ENCODE measurements around the gene SH3D21.

Gene SH3D21

GRCh38 chr1:36284061-36284460 lies 22.1 kb upstream of the SH3D21 start:
- peaks cover 12% of the 10 kb centered on the region for H3K36me3 ChIP-seq (ENCODE audit: control insufficient read depth, insufficient read depth, low read length)

GRCh38 chr1:36284517-36284916 lies 21.7 kb upstream of the SH3D21 start:
- Histone ChIP-seq H3K9ac (ENCODE audit: low read depth, low read length) (no peak overlapping the region), H3K4me1 (ENCODE audit: control insufficient read depth, insufficient read depth, low read length) (no peaks in the 10 kb centered on the region), H3K36me3 (ENCODE audit: control insufficient read depth, insufficient read depth, low read length) (peaks cover 17% of the 10 kb centered on the region), H3K9me3 (ENCODE audit: control insufficient read depth, insufficient read depth, low read length) (no peaks in the 10 kb centered on the region), H3K27me3 (ENCODE audit: control insufficient read depth, insufficient read depth, low read length) (no peaks in the 10 kb centered on the region), H3K4me3 (ENCODE audit: low read depth, low read length) (no peak overlapping the region)

More at GRCh38 chr1:36284061-36284460, 22.1 kb upstream of the SH3D21 start:
- no peaks in the 10 kb centered on the region for H3K4me1 ChIP-seq (ENCODE audit: control insufficient read depth, insufficient read depth, low read length)
- H3K27me3 ChIP-seq (ENCODE audit: control insufficient read depth, insufficient read depth, low read length), result no peaks in the 10 kb centered on the region
- H3K9ac ChIP-seq (ENCODE audit: low read depth, low read length), result no peak overlapping the region
- no peaks in the 10 kb centered on the region for H3K9me3 ChIP-seq (ENCODE audit: control insufficient read depth, insufficient read depth, low read length)
- H3K4me3 ChIP-seq (ENCODE audit: low read depth, low read length), result no peak overlapping the region

GRCh38 chr1:36285443-36286101 lies 20.6 kb upstream of the SH3D21 start:
- Histone ChIP-seq H3K9ac (ENCODE audit: low read depth, low read length) (no peak overlapping the region), H3K9me3 (ENCODE audit: control insufficient read depth, insufficient read depth, low read length) (no peaks in the 10 kb centered on the region), H3K36me3 (ENCODE audit: control insufficient read depth, insufficient read depth, low read length) (peaks cover 27% of the 10 kb centered on the region), H3K4me1 (ENCODE audit: control insufficient read depth, insufficient read depth, low read length) (no peaks in the 10 kb centered on the region), H3K27me3 (ENCODE audit: control insufficient read depth, insufficient read depth, low read length) (no peaks in the 10 kb centered on the region), H3K4me3 (ENCODE audit: low read depth, low read length) (no peak overlapping the region)

- Histone ChIP-seq H3K4me3 (ENCODE audit: low read depth, low read length) (no peak overlapping the region), H3K4me1 (ENCODE audit: control insufficient read depth, insufficient read depth, low read length) (no peaks in the 10 kb centered on the region), H3K9me3 (ENCODE audit: control insufficient read depth, insufficient read depth, low read length) (no peaks in the 10 kb centered on the region), H3K9ac (ENCODE audit: low read depth, low read length) (no peak overlapping the region), H3K36me3 (ENCODE audit: control insufficient read depth, insufficient read depth, low read length) (peaks cover 39% of the 10 kb centered on the region), H3K27me3 (ENCODE audit: control insufficient read depth, insufficient read depth, low read length) (no peaks in the 10 kb centered on the region)
These were observed 19.4 kb upstream of the SH3D21 start for GRCh38 chr1:36286802-36287201.

GRCh38 chr1:36287595-36287994 lies 18.6 kb upstream of the SH3D21 start:
- H3K4me1 ChIP-seq (ENCODE audit: control insufficient read depth, insufficient read depth, low read length), result no peaks in the 10 kb centered on the region
- H3K9ac ChIP-seq (ENCODE audit: low read depth, low read length), result no peak overlapping the region
- H3K27me3 ChIP-seq (ENCODE audit: control insufficient read depth, insufficient read depth, low read length), result no peaks in the 10 kb centered on the region
- H3K9me3 ChIP-seq (ENCODE audit: control insufficient read depth, insufficient read depth, low read length), result no peaks in the 10 kb centered on the region
- H3K36me3 ChIP-seq (ENCODE audit: control insufficient read depth, insufficient read depth, low read length), result peaks cover 41% of the 10 kb centered on the region
- no peak overlapping the region for H3K4me3 ChIP-seq (ENCODE audit: low read depth, low read length)

GRCh38 chr1:36295390-36295789 lies 10.8 kb upstream of the SH3D21 start:
- H3K27me3 ChIP-seq (ENCODE audit: control insufficient read depth, insufficient read depth, low read length), result no peaks in the 10 kb centered on the region
- H3K36me3 ChIP-seq (ENCODE audit: control insufficient read depth, insufficient read depth, low read length), result peaks cover 57% of the 10 kb centered on the region
- no peak overlapping the region for H3K9ac ChIP-seq (ENCODE audit: low read depth, low read length)
- H3K4me3 ChIP-seq (ENCODE audit: low read depth, low read length), result no peak overlapping the region
- no peaks in the 10 kb centered on the region for H3K9me3 ChIP-seq (ENCODE audit: control insufficient read depth, insufficient read depth, low read length)
- no peaks in the 10 kb centered on the region for H3K4me1 ChIP-seq (ENCODE audit: control insufficient read depth, insufficient read depth, low read length)

- peaks cover 55% of the 10 kb centered on the region for H3K36me3 ChIP-seq (ENCODE audit: control insufficient read depth, insufficient read depth, low read length)
- no peaks in the 10 kb centered on the region for H3K4me1 ChIP-seq (ENCODE audit: control insufficient read depth, insufficient read depth, low read length)
- H3K27me3 ChIP-seq (ENCODE audit: control insufficient read depth, insufficient read depth, low read length), result no peaks in the 10 kb centered on the region
- no peak overlapping the region for H3K4me3 ChIP-seq (ENCODE audit: low read depth, low read length)
- H3K9me3 ChIP-seq (ENCODE audit: control insufficient read depth, insufficient read depth, low read length), result no peaks in the 10 kb centered on the region
- H3K9ac ChIP-seq (ENCODE audit: low read depth, low read length), result no peak overlapping the region
These were observed 9.1 kb upstream of the SH3D21 start for GRCh38 chr1:36297062-36297461.

GRCh38 chr1:36298640-36299039 lies 7.5 kb upstream of the SH3D21 start:
- Histone ChIP-seq H3K4me3 (ENCODE audit: low read depth, low read length) (no peak overlapping the region), H3K9ac (ENCODE audit: low read depth, low read length) (no peak overlapping the region), H3K9me3 (ENCODE audit: control insufficient read depth, insufficient read depth, low read length) (no peaks in the 10 kb centered on the region), H3K36me3 (ENCODE audit: control insufficient read depth, insufficient read depth, low read length) (peaks cover 62% of the 10 kb centered on the region), H3K27me3 (ENCODE audit: control insufficient read depth, insufficient read depth, low read length) (no peaks in the 10 kb centered on the region), H3K4me1 (ENCODE audit: control insufficient read depth, insufficient read depth, low read length) (no peaks in the 10 kb centered on the region)

- no peaks in the 10 kb centered on the region for H3K27me3 ChIP-seq (ENCODE audit: control insufficient read depth, insufficient read depth, low read length)
- H3K36me3 ChIP-seq (ENCODE audit: control insufficient read depth, insufficient read depth, low read length), result peaks cover 55% of the 10 kb centered on the region
- no peaks in the 10 kb centered on the region for H3K9me3 ChIP-seq (ENCODE audit: control insufficient read depth, insufficient read depth, low read length)
- H3K4me3 ChIP-seq (ENCODE audit: low read depth, low read length), result no peak overlapping the region
- peaks cover under 1% of the 10 kb centered on the region for H3K4me1 ChIP-seq (ENCODE audit: control insufficient read depth, insufficient read depth, low read length)
- no peak overlapping the region for H3K9ac ChIP-seq (ENCODE audit: low read depth, low read length)
These were observed 5.6 kb upstream of the SH3D21 start for GRCh38 chr1:36300526-36300925.

- H3K4me3 ChIP-seq (ENCODE audit: low read depth, low read length), result no peak overlapping the region
- no peaks in the 10 kb centered on the region for H3K27me3 ChIP-seq (ENCODE audit: control insufficient read depth, insufficient read depth, low read length)
- H3K9ac ChIP-seq (ENCODE audit: low read depth, low read length), result no peak overlapping the region
- H3K9me3 ChIP-seq (ENCODE audit: control insufficient read depth, insufficient read depth, low read length), result no peaks in the 10 kb centered on the region
- H3K36me3 ChIP-seq (ENCODE audit: control insufficient read depth, insufficient read depth, low read length), result peaks cover 53% of the 10 kb centered on the region
- H3K4me1 ChIP-seq (ENCODE audit: control insufficient read depth, insufficient read depth, low read length), result peaks cover 3% of the 10 kb centered on the region
These were observed 4.9 kb upstream of the SH3D21 start for GRCh38 chr1:36301220-36301619.

GRCh38 chr1:36303244-36303643 lies 2.9 kb upstream of the SH3D21 start:
- no peak overlapping the region for H3K4me3 ChIP-seq (ENCODE audit: low read depth, low read length)
- H3K9me3 ChIP-seq (ENCODE audit: control insufficient read depth, insufficient read depth, low read length), result no peaks in the 10 kb centered on the region
- peaks cover 3% of the 10 kb centered on the region for H3K4me1 ChIP-seq (ENCODE audit: control insufficient read depth, insufficient read depth, low read length)
- no peaks in the 10 kb centered on the region for H3K27me3 ChIP-seq (ENCODE audit: control insufficient read depth, insufficient read depth, low read length)
- no peak overlapping the region for H3K9ac ChIP-seq (ENCODE audit: low read depth, low read length)
- H3K36me3 ChIP-seq (ENCODE audit: control insufficient read depth, insufficient read depth, low read length), result peaks cover 42% of the 10 kb centered on the region

GRCh38 chr1:36303650-36304360 lies 2.4 kb upstream of the SH3D21 start:
- Histone ChIP-seq H3K9ac (ENCODE audit: low read depth, low read length) (no peak overlapping the region), H3K36me3 (ENCODE audit: control insufficient read depth, insufficient read depth, low read length) (peaks cover 40% of the 10 kb centered on the region)

More at GRCh38 chr1:36303650-36304360, 2.4 kb upstream of the SH3D21 start:
- H3K4me3 ChIP-seq (ENCODE audit: low read depth, low read length), result no peak overlapping the region
- no peaks in the 10 kb centered on the region for H3K9me3 ChIP-seq (ENCODE audit: control insufficient read depth, insufficient read depth, low read length)
- H3K27me3 ChIP-seq (ENCODE audit: control insufficient read depth, insufficient read depth, low read length), result no peaks in the 10 kb centered on the region
- H3K4me1 ChIP-seq (ENCODE audit: control insufficient read depth, insufficient read depth, low read length), result peaks cover 3% of the 10 kb centered on the region

Measured in iPS-15b (cell line).